ENCODE measurements around the gene RNF166. TPM values are rescaled to one million over a fixed set of nuclear protein-coding genes. Genes with fewer than 3 reads are reported as not detected.

Gene RNF166
- total and polyA plus RNA-seq, 2 of the 13 experiments (the other 11 are each of a cell fraction or from before 2014, with no cell fraction given), result 21.4 to 23.0 TPM

DNA sequence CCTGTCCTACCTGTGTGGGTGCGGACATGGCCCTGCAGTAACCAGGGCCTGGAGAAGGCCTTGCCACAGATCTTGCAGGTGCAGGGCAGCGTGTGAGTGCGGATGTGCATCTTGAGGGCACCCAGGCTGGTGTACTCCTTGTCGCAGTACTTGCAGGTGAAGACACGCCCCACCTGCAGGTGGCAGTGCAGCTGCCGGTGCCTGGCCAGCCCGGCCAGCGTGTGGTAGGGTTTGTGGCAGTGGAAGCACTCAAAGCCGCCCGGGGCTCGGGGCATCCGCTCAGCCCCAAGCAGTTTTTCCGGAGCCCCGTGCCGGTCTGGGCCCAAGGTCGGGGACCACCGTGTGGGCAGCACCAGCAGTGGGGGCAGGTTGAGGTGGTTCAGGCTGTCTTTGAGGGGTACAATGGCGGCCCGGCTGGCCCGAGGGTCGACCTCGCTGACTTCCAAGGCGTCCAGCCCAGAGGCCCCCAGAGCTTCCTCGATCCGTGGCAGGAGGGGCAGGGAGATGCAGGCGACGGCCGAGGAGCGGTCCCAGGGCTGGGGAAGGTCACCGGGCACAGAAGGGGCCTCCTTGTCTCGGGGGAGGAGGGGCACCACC is 25.0 kb downstream of the RNF166 start (continued):
- TF ChIP-seq ZHX2 (IDR thresholded peaks at IDR 0.05; ENCODE audit: low read depth), result no peak
- no peak for TF ChIP-seq ZHX2 (CRISPR knock-in tag; IDR thresholded peaks at IDR 0.05; ENCODE audit: borderline replicate concordance)
- no peak for TF ChIP-seq RBM22 (optimal IDR thresholded peaks at IDR 0.05; ENCODE audit: low read length)
- no peak for TF ChIP-seq POLR2AphosphoS5 (IDR thresholded peaks at IDR 0.05; ENCODE audit: low read depth, low read length)
- no peak for TF ChIP-seq EEA1 (CRISPR knock-in tag; IDR thresholded peaks at IDR 0.05; ENCODE audit: borderline replicate concordance)
- no peak; the same call in 1 of the 2 replicates for TF ChIP-seq ZNF33B (CRISPR knock-in tag; IDR thresholded peaks at IDR 0.05)
- TF ChIP-seq ZBTB8A (CRISPR knock-in tag; IDR thresholded peaks at IDR 0.05; ENCODE audit: borderline replicate concordance, low read depth), result no peak
- peak; percentile 37; the same call in 1 of the 2 replicates for TF ChIP-seq ZNF543 (CRISPR knock-in tag; IDR thresholded peaks at IDR 0.05)
- no peak for TF ChIP-seq KLF6 (CRISPR knock-in tag; IDR thresholded peaks at IDR 0.05)
- TF ChIP-seq ZFP36 (IDR thresholded peaks at IDR 0.05; ENCODE audit: borderline replicate concordance, low read depth, low read length, partially characterized antibody), result no peak
- peak; percentile 28; the same call in 1 of the 2 replicates for TF ChIP-seq TARDBP (CRISPR knock-in tag; IDR thresholded peaks at IDR 0.05)
- TF ChIP-seq ZNF432 (CRISPR knock-in tag; IDR thresholded peaks at IDR 0.05; ENCODE audit: borderline replicate concordance), result no peak
- no peak for TF ChIP-seq FOXP1 (IDR thresholded peaks at IDR 0.05)
- TF ChIP-seq FOXP1 (CRISPR knock-in tag; IDR thresholded peaks at IDR 0.05), result no peak
- no peak for TF ChIP-seq JUN (CRISPR knock-in tag; IDR thresholded peaks at IDR 0.05)
- no peak for TF ChIP-seq ZIK1 (CRISPR knock-in tag; IDR thresholded peaks at IDR 0.05; ENCODE audit: borderline replicate concordance, low read depth)
- no peak for TF ChIP-seq CHD2 (IDR thresholded peaks at IDR 0.05; ENCODE audit: low read depth, low read length)
- no peak for TF ChIP-seq TGIF2 (CRISPR knock-in tag; IDR thresholded peaks at IDR 0.05)
- TF ChIP-seq ZBTB21 (CRISPR knock-in tag; IDR thresholded peaks at IDR 0.05), result no peak
- peak; percentile 94 for TF ChIP-seq CTCF (CRISPR knock-in tag; IDR thresholded peaks at IDR 0.05)
- no peak for TF ChIP-seq ZFP36L1 (CRISPR knock-in tag; IDR thresholded peaks at IDR 0.05)
- no peak; the same call in 1 of the 2 replicates for TF ChIP-seq ZNF556 (CRISPR knock-in tag; IDR thresholded peaks at IDR 0.05; ENCODE audit: borderline replicate concordance)
- TF ChIP-seq ZNF350 (CRISPR knock-in tag; IDR thresholded peaks at IDR 0.05; ENCODE audit: borderline replicate concordance, low read depth), result 0 out of 2 replicates have a peak, but pooled peaks have one; percentile 28
- TF ChIP-seq MATR3 (CRISPR knock-in tag; IDR thresholded peaks at IDR 0.05), result no peak
- TF ChIP-seq RORA (CRISPR knock-in tag; IDR thresholded peaks at IDR 0.05), result no peak
- TF ChIP-seq ZNF672 (CRISPR knock-in tag; IDR thresholded peaks at IDR 0.05), result no peak
